H7 (cell line): ENCODE results near the gene PDLIM4. TPM values are rescaled to one million over a fixed set of nuclear protein-coding genes. Genes with fewer than 3 reads are reported as not detected.

Experiments
- DNase-seq: peaks from one replicate; pipeline ENCODE4 v3.0.0; 2012
- H3K27me3 ChIP-seq: 2 replicates; pipeline ENCODE4 v1.6.0; 2011; ENCODE audit warnings: mild to moderate bottlenecking, low read length; ENCODE audit not compliant: control insufficient read depth, insufficient read depth
- H3K36me3 ChIP-seq: replicated peaks from 2 replicates; pipeline ENCODE4 v1.5.1; 2011; ENCODE audit warnings: low read length; ENCODE audit not compliant: control insufficient read depth, insufficient read depth
- H3K4me3 ChIP-seq: 2 replicates; pipeline ENCODE4 v1.5.1; 2011; ENCODE audit warnings: low read depth, mild to moderate bottlenecking, control low read depth, low read length, moderate library complexity; ENCODE audit not compliant: insufficient read depth
- total RNA-seq: library from RNA; depleted of rRNA; stranded (reverse); fragments of >200 nt; shearing (Covaris generic); gene quantifications from 2 replicates; pipeline ENCODE4 v1.2.3, GENCODE V29; 2014

The PDLIM4 gene
- total RNA-seq, 1 experiment from 2014 or later = 4.7 TPM

- H3K36me3 ChIP-seq = no peaks in the 10 kb centered on the region
- H3K4me3 ChIP-seq = no peak overlapping the region
- peaks cover 8% of the 10 kb centered on the region for H3K27me3 ChIP-seq
- DNase-seq = no peak
Observed at GRCh38 chr5:132221781-132222648, 35.5 kb upstream of the PDLIM4 start.

DNA sequence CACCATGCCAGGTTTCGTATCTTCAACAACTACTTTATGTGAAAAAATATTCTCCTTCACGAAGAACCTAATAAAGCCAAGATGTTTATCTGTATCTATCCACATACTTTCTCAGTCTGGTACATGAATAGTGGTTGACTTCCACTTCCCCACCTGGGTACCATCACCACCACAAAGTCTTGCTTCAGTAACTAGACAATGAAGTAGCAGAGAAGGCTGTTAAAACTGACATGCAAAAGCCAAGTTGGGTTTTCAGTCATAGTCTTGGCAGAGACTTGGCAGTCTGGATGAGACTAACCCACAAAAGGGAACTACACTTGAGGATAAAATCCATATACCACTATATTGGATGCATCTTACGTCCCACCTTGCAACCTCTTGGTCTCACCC, 34.9 kb upstream of the PDLIM4 start:
- peaks cover 11% of the 10 kb centered on the region for H3K27me3 ChIP-seq
- H3K4me3 ChIP-seq = no peak overlapping the region
- H3K36me3 ChIP-seq = no peaks in the 10 kb centered on the region
- DNase-seq = no peak

GRCh38 chr5:132223861-132224260, 33.6 kb upstream of the PDLIM4 start:
- Histone ChIP-seq H3K36me3 (no peaks in the 10 kb centered on the region), H3K4me3 (no peak overlapping the region), H3K27me3 (peaks cover 18% of the 10 kb centered on the region)
- DNase-seq = no peak

DNA sequence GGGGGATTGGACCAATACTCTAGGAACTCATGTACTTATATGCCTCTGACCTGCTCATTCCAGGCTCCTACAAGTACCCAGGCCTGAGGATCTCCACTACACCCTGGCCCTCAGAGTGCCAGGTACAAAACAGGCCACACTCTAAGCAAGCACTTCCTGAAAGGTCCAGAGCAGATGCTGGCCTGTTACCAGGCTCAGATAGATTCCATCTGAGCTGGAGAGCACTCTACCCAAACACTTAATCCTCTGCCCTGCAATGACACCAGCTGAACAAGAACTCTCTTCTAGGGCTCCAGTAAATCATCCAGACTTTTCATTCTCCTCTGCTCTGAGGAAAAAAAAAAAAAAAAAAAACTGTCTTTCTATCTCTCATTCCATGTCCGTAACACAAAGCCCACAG, 32.8 kb upstream of the PDLIM4 start:
- Histone ChIP-seq H3K36me3 (no peaks in the 10 kb centered on the region), H3K27me3 (peaks cover 18% of the 10 kb centered on the region), H3K4me3 (no peak overlapping the region)
- DNase-seq = no peak

- DNase-seq = no peak
- no peak overlapping the region for H3K4me3 ChIP-seq
- no peaks in the 10 kb centered on the region for H3K36me3 ChIP-seq
- H3K27me3 ChIP-seq = peaks cover 18% of the 10 kb centered on the region
Observed at GRCh38 chr5:132225165-132226032, 32.1 kb upstream of the PDLIM4 start.

DNA sequence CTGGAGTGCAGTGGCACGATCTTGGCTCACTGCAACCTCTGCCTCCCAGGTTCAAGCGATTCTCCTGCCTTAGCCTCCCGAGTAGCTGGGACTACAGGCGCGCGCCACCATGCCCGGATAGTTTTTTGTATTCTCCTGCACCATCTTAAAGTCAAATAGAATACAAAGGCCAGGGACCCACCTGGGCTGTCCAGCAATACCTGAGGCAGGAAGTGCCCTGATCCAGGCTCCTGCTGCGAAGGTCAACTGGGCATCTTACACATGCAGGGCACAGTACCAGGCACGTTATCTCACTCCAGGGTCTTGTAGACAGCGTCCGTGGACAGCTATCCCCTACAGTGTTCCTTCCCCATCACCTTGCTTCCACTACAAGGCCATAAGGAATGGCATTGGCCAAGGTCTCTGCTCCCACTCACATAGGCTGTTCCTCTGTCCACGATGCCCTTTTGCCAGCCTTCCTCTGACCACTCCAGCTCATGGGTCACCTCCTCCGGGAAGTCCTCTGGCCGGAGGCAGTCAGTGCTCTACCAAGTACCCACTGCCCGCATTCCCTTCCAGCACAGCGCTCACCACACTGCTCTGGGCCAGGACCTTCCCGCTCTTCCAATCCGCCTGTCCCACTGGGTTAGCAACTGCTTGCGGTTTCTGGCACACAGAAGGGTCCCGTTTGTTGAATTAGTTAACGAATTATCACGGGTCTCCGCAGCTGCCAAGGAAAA, 30.8 kb upstream of the PDLIM4 start:
- Histone ChIP-seq H3K4me3 (peak overlapping the region; percentile 61), H3K27me3 (peaks cover 18% of the 10 kb centered on the region), H3K36me3 (no peaks in the 10 kb centered on the region)
- no peak for DNase-seq

DNA sequence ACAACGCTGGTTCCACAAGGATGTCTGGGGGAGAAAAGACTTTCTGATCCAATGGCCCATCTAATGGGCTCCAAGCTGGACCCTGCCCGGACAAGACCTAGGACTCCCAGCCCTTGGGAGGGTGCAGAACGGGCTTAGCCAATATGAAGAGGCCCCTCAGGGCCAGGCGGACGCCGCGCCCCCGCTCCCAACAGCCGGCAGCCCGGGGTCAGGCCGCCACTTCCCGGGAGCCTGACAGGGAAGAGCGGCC, 30.3 kb upstream of the PDLIM4 start:
- H3K4me3 ChIP-seq = peak overlapping the region; percentile 61
- H3K27me3 ChIP-seq = peaks cover 18% of the 10 kb centered on the region
- no peaks in the 10 kb centered on the region for H3K36me3 ChIP-seq
- no peak for DNase-seq

DNA sequence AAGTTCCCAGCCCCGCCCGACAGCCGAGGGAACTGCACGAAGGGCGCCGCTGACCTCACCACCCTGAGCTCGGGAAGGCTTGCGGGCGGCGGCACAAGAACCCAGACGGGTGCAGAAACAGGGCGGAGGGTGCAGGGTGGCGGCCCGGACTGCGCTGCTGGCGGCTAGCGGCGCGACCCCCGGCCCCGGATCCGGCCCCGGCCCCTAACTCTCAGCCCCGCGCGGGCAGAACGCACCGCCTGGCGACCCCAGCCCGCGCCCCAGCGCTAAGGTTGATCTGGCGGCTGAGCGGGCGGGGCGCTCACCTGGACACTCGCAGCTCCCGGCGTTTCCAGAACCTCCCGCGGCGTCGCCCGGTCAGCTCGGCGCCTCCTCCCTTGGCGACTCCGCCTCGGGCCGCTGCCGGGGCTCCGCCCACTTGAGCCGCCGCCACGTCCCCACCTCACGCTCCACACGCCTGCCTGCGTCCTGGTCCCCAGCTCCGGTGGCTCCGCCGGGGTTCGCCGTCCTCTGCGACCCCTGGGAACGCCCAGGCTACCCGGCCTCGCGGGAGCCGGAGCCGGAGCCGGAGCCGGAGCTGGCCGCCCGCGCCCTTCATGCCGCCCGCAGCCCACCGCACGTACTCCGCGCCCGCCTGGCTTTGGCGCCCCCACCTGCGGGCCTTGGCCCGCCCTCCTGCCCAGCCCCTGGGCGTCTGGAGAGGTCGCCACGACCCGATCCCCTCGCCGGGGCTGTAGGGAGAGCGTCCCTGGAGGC, 29.8 kb upstream of the PDLIM4 start, which contains the start of gene P4HA2:
Gene P4HA2, minus strand, starts transcription at position 369 of the 756 bp plus-strand sequence. CDS start 9,227 bp downstream, outside the sequence.
- DNase-seq = peak; percentile 95
- Histone ChIP-seq H3K36me3 (no peaks in the 10 kb centered on the region), H3K27me3 (peaks cover 18% of the 10 kb centered on the region), H3K4me3 (peak within 1 kb of the TSS; percentile 61)

- Histone ChIP-seq H3K27me3 (peaks cover 18% of the 10 kb centered on the region), H3K36me3 (no peaks in the 10 kb centered on the region), H3K4me3 (peak overlapping the region; percentile 61)
- peak; percentile 60 for DNase-seq
Observed at GRCh38 chr5:132228241-132229035, 29.1 kb upstream of the PDLIM4 start.

DNA sequence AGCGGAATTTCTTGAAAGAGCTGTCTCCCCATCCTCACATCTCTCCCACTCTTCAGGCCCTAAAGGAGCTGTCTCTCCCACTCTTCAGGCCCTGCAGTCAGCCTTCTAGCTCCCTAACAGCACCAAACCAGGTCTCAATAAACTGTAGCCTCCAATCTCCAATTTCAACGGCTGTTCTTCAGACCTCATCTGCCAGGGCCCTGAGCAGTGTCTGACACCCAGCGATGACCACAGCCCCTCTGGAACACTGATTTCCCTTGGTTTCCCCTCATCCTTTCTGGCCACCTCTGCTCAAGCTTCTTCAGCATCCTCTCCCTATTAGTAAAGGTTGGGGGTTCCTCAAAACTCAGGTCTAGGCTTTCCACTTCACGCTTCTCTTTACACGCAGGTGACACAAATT, 28.3 kb upstream of the PDLIM4 start:
- H3K36me3 ChIP-seq = no peaks in the 10 kb centered on the region
- H3K27me3 ChIP-seq = peaks cover 18% of the 10 kb centered on the region
- DNase-seq = no peak

DNA sequence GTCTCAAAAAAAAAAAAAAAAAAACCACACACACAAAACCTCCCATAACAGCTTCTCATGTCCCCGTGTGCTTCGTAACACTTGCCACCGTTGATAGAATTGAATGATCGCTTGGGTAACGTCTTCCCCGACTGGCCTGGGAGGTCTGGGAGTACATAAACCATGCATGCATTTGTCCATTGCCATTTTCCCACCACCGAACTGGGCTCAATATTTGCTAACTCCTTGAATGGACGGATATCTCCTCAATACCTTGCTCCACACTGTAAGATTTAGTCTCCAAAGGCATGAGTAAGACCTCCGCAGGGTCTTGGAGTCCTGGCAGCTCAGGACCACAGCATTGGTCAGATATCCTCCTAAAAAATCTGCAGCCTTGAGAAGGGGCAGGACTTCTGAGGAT, 26.6 kb upstream of the PDLIM4 start:
- H3K27me3 ChIP-seq = peaks cover 16% of the 10 kb centered on the region

More for the DNA sequence above, 28.3 kb upstream of the PDLIM4 start:
- no peak overlapping the region for H3K4me3 ChIP-seq

DNA sequence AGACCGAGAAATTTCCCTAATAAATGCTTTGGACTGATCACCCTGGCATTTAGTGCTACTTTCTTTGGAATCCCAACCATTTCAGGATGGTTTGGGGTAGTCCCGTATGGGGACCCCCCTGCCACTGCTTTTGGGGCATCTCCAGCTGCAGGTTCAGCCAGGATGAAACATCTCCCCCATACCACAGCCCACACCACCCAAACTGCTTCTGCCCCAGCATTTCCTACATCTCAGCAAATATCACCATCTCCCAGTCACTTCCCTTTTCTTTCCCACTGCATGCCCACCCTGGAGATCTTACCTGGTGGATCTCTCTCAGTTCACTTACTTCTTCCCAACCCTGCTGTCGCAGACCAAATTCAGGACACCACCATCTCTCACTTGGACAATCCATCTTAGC, 25.0 kb upstream of the PDLIM4 start:
- no peak overlapping the region for H3K4me3 ChIP-seq
- H3K36me3 ChIP-seq = no peaks in the 10 kb centered on the region
- no peak for DNase-seq
- peaks cover 7% of the 10 kb centered on the region for H3K27me3 ChIP-seq

More for the DNA sequence above, 26.6 kb upstream of the PDLIM4 start:
- Histone ChIP-seq H3K4me3 (no peak overlapping the region), H3K36me3 (no peaks in the 10 kb centered on the region)
- DNase-seq = no peak

GRCh38 chr5:132233081-132233480, 24.4 kb upstream of the PDLIM4 start:
- Histone ChIP-seq H3K36me3 (no peaks in the 10 kb centered on the region), H3K27me3 (peaks cover 6% of the 10 kb centered on the region), H3K4me3 (no peak overlapping the region)
- DNase-seq = no peak
